DOHH2 (cell line): Measurements from ENCODE around the gene PDE4D.

Experiments
- H3F3A ChIP-seq: fragments of 200-600 bp; sonication (generic), shearing (Covaris generic); 2 replicates; pipeline ENCODE4 v1.6.0; 2016; ENCODE audit warnings: antibody characterized with exemption, mild to moderate bottlenecking; ENCODE audit not compliant: control insufficient read depth, insufficient read depth
- H3K27ac ChIP-seq: fragments of 200-600 bp; sonication (generic); 2 replicates; pipeline ENCODE4 v1.5.1; 2014; ENCODE audit warnings: low read depth, mild to moderate bottlenecking, low read length, moderate library complexity
- H3K27me3 ChIP-seq: fragments of 200-600 bp; sonication (generic); 2 replicates; pipeline ENCODE4 v1.6.1; 2014; ENCODE audit warnings: mild to moderate bottlenecking, low read length, mixed read lengths; ENCODE audit not compliant: control insufficient read depth
- H3K36me3 ChIP-seq: fragments of 200-600 bp; sonication (generic); 2 replicates; pipeline ENCODE4 v1.6.1; 2014; ENCODE audit warnings: mild to moderate bottlenecking, low read length, moderate library complexity, mixed read lengths; ENCODE audit not compliant: control insufficient read depth
- H3K4me1 ChIP-seq: fragments of 200-600 bp; sonication (generic); 2 replicates; pipeline ENCODE4 v1.6.1; 2014; ENCODE audit warnings: mild to moderate bottlenecking, low read length, mixed read lengths; ENCODE audit not compliant: control insufficient read depth
- H3K4me2 ChIP-seq: fragments of 200-600 bp; sonication (generic); 2 replicates; pipeline ENCODE4 v1.6.0; 2014; ENCODE audit warnings: mild to moderate bottlenecking, low read length, moderate library complexity
- H3K4me3 ChIP-seq: fragments of 200-600 bp; sonication (generic); 2 replicates; pipeline ENCODE4 v1.5.1; 2014; ENCODE audit warnings: mild to moderate bottlenecking, low read length, mixed read lengths
- H3K79me2 ChIP-seq: fragments of 200-600 bp; sonication (generic); 2 replicates; pipeline ENCODE4 v1.6.1; 2014; ENCODE audit warnings: mild to moderate bottlenecking, low read length, mixed read lengths; ENCODE audit not compliant: control insufficient read depth
- H3K9me2 ChIP-seq: fragments of 200-600 bp; sonication (generic); replicated peaks from 2 replicates; pipeline ENCODE4 v1.6.1; 2014; ENCODE audit warnings: mild to moderate bottlenecking, low read length, mixed read lengths; ENCODE audit not compliant: control insufficient read depth
- H3K9me3 ChIP-seq: fragments of 200-600 bp; sonication (generic); 2 replicates; pipeline ENCODE4 v1.6.1; 2014; ENCODE audit warnings: antibody characterized with exemption, low read length, mixed read lengths; ENCODE audit not compliant: control insufficient read depth, insufficient read depth
- H4K20me1 ChIP-seq: fragments of 200-600 bp; sonication (generic); 2 replicates; pipeline ENCODE4 v1.6.0; 2014; ENCODE audit warnings: low read depth, mild to moderate bottlenecking, antibody characterized with exemption, low read length, moderate library complexity; ENCODE audit not compliant: control insufficient read depth, insufficient read depth
- EZH2phosphoT487 ChIP-seq: fragments of 200-600 bp; sonication (generic); IDR thresholded peaks from 2 replicates; pipeline ENCODE4 v1.6.1; 2017; ENCODE audit warnings: borderline replicate concordance, mild to moderate bottlenecking, antibody characterized with exemption, low read length, moderate library complexity, mixed read lengths
- TF ChIP-seq, protein P1 (sequence below): fragments of 200-600 bp; sonication (generic); IDR thresholded peaks from one replicate; pipeline ENCODE4 v1.5.1; 2014; ENCODE audit warnings: antibody characterized with exemption, mild to moderate bottlenecking, low read depth, low read length; ENCODE audit not compliant: poor library complexity, severe bottlenecking

PDE4D gene

DNA sequence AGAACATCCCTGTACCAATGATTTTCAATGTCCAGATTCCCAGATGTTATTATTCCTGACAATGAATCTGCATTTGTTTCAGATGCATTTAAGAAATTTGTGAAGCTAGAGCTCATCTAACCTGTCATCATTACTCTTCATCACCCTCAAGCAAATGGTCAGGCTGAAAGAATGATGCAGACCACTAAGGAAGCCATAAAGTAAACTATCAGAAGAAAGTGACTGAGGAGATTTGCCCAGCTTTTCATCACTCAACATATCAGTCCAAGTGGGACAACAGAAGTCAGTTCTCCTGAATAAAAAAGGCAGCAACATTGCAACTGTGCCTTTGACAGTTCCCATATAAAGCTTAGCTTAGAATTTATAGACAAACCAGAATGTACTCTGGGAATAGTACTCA is 419.9 kb downstream of the PDE4D start:
- Histone ChIP-seq H3K27me3 (no peaks in the 10 kb centered on the region), H3K9me2 (no peaks in the 10 kb centered on the region), H3K4me1 (no peaks in the 10 kb centered on the region), H3K36me3 (no peaks in the 10 kb centered on the region), H3K9me3 (no peaks in the 10 kb centered on the region), H3K79me2 (no peaks in the 10 kb centered on the region), H3F3A (no peaks in the 10 kb centered on the region), H4K20me1 (no peaks in the 10 kb centered on the region), H3K4me2 (no peak overlapping the region), H3K4me3 (no peak overlapping the region), H3K27ac (no peak overlapping the region)
- TF ChIP-seq, protein P1, sequence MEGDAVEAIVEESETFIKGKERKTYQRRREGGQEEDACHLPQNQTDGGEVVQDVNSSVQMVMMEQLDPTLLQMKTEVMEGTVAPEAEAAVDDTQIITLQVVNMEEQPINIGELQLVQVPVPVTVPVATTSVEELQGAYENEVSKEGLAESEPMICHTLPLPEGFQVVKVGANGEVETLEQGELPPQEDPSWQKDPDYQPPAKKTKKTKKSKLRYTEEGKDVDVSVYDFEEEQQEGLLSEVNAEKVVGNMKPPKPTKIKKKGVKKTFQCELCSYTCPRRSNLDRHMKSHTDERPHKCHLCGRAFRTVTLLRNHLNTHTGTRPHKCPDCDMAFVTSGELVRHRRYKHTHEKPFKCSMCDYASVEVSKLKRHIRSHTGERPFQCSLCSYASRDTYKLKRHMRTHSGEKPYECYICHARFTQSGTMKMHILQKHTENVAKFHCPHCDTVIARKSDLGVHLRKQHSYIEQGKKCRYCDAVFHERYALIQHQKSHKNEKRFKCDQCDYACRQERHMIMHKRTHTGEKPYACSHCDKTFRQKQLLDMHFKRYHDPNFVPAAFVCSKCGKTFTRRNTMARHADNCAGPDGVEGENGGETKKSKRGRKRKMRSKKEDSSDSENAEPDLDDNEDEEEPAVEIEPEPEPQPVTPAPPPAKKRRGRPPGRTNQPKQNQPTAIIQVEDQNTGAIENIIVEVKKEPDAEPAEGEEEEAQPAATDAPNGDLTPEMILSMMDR: no peak
- no peak for TF ChIP-seq EZH2phosphoT487

DNA sequence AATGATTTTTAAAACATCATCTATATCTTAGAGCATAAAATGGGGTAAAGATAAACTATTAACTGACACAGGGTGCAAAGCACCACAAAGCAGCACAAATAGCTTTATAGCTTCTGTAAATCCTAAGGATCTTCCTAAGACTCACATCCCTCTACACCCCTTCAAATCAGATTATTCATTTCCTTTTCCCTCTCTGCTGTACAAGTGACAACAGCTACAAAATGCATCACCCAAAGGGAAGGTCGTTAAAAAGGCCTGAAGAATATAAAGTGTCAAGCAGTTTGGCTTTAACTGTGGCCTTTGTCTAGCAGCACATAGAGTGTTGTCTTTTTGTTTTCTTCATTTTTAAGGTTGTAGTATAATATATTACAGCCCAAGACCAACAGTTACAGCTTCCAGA is 422.1 kb downstream of the PDE4D start:
- H3K9me2 ChIP-seq: no peaks in the 10 kb centered on the region

DNA sequence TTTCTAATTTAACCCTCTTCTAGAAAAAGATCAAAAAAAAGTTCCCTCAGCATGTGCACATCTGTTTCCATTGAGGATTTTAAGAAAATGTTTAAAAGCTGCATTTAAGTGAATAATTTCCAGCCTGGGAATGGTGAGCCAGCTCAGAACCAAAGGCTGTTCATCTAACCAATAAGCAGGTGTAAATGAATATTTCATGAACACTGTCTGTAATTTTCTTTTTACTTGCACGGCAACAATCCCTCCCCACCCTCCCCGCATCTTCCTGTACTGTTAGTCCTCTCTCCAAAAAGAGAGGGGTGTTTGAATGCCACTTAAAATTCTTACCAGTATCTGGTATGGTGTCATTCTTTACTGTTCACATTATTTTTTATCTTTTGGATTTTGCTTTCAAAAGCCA is 425.6 kb downstream of the PDE4D start:
- H3K9me2 ChIP-seq: no peaks in the 10 kb centered on the region
- H3K4me3 ChIP-seq: no peak overlapping the region
- no peaks in the 10 kb centered on the region for H3K36me3 ChIP-seq
- H4K20me1 ChIP-seq: no peaks in the 10 kb centered on the region
- no peaks in the 10 kb centered on the region for H3K9me3 ChIP-seq
- no peak for TF ChIP-seq EZH2phosphoT487
- TF ChIP-seq, protein P1: no peak
- H3K4me1 ChIP-seq: no peaks in the 10 kb centered on the region
- H3K4me2 ChIP-seq: no peak overlapping the region
- H3K27me3 ChIP-seq: no peaks in the 10 kb centered on the region
- no peak overlapping the region for H3K27ac ChIP-seq
- no peaks in the 10 kb centered on the region for H3F3A ChIP-seq
- H3K79me2 ChIP-seq: no peaks in the 10 kb centered on the region

More for the DNA sequence above, 422.1 kb downstream of the PDE4D start:
- Histone ChIP-seq H3K4me2 (no peak overlapping the region), H3K4me3 (no peak overlapping the region), H3K27me3 (no peaks in the 10 kb centered on the region), H4K20me1 (no peaks in the 10 kb centered on the region), H3K36me3 (no peaks in the 10 kb centered on the region), H3K79me2 (no peaks in the 10 kb centered on the region), H3F3A (no peaks in the 10 kb centered on the region), H3K4me1 (no peaks in the 10 kb centered on the region), H3K27ac (no peak overlapping the region), H3K9me3 (no peaks in the 10 kb centered on the region)
- TF ChIP-seq EZH2phosphoT487: no peak
- TF ChIP-seq, protein P1: no peak

DNA sequence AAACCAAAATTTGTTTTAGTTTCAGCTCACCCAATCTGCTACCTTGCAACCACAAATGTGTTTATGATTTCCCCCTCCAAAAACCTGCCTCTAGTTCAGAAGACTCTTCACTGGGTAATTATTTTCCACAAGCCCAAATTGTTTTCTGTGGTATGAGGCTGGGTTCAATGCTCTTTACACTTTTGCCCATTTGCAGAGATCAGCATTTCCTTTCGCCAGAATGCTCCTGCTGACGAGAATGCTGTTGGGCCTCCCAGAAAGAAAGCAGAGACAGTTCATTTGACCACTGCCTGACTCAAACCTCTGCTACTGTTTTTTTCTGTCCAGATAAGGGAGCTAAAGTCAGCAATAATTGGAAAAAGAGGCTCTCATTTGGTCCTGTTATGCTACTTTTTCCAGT is 427.3 kb downstream of the PDE4D start:
- H3K4me1 ChIP-seq: no peaks in the 10 kb centered on the region
- no peak overlapping the region for H3K27ac ChIP-seq

More for the DNA sequence above, 427.3 kb downstream of the PDE4D start:
- no peaks in the 10 kb centered on the region for H3K36me3 ChIP-seq
- H3K4me3 ChIP-seq: no peak overlapping the region
- H3K9me3 ChIP-seq: no peaks in the 10 kb centered on the region
- no peaks in the 10 kb centered on the region for H3K79me2 ChIP-seq
- no peaks in the 10 kb centered on the region for H3K27me3 ChIP-seq
- H4K20me1 ChIP-seq: no peaks in the 10 kb centered on the region
- no peak for TF ChIP-seq EZH2phosphoT487
- TF ChIP-seq, protein P1: no peak
- no peaks in the 10 kb centered on the region for H3F3A ChIP-seq
- no peak overlapping the region for H3K4me2 ChIP-seq
- no peaks in the 10 kb centered on the region for H3K9me2 ChIP-seq
